NCI-H1105 treated with DMSO at 0.1 percent for 48 hours (cell line): Measurements from ENCODE around the gene PLCB3.

Experiments
- DNase-seq: peaks from one replicate; lab custom pipeline; 2025; lab: John Stamatoyannopoulos, UW

PLCB3 gene

DNA sequence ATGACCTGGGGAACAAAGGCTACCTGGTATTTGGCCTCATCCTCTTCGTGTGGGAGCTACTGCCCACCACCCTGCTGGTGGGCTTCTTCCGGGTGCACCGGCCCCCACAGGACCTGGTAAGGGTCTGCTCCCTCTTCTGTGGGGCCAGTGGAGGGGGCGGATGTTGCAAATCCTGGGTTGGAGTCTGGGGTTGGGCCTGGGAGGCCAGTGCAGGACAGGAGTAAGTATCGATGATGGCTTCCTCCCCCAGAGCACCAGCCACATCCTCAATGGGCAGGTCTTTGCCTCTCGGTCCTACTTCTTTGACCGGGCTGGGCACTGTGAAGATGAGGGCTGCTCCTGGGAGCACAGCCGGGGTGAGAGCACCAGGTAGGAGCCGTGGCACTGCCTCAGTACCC, 37.0 kb downstream of the PLCB3 start:
- no peak for DNase-seq

DNA sequence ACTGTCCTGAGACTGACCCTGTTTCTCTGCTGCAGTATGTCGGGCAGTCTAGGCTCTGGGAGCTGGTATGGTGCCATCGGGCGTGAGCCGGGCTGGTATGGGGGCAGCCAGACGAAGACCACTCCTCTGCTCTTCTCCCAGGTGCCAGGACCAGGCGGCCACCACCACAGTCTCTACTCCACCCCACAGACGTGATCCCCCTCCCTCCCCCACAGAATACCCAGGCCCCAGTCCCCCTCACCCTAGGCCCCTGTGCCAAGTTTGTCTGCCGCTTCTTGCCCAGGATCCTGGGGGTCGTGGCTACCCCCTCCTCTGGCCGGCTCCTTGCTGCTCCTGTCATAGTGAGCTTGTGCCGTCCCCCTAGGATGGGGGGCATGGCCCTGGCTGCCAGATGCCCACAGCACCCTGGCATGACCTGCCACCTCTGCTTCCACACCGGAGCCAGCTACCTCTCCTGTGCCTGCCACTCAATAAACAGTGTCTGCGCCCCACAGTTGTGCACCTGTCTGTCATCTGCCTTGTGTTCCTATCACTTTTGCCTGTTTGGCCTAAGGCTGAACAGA, 37.8 kb downstream of the PLCB3 start:
- no peak for DNase-seq

DNA sequence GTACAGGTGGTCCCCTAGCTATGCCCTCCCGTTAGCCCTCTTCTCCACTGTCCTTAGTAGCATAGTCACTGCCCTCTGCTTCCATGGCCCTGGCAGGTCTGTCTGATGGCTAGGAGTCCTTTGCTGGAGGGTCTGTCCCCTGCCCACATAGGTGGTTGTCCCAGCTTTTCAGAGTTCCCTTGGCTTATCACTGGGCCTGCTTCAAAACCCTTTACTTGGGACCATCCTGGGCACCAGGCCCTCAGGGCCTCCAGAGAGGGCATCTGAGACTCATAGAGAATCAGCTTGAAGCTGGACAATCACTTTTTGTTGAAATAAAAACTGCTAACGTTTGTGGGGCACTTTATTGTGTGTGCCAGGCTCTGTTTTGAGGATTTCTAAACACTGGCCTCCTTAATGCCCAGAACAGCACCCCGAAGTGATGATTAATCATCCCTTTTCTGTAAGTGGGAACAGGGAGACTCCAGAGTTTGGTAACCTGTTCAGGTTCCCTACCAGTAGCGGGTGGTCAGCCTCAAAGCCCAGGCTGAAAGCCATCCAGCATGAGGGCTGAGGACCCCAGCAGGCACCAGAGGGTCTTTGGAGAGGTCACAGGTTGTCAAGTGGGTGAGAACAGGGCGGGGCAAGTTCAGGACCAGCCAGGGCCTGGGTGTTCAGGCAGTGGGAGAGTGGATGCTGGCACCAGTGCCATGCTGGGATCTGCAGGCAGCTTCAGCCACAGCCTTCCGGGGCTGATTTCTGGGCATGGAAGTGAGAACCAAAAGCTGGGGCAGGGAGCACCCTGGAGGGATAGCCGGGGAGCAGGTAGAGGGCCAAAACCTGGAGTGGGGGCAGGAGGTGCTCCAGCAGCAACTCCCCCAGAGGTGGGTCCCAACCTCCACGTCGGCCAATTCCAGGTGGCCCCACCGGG, 39.3 kb downstream of the PLCB3 start:
- no peak for DNase-seq

DNA sequence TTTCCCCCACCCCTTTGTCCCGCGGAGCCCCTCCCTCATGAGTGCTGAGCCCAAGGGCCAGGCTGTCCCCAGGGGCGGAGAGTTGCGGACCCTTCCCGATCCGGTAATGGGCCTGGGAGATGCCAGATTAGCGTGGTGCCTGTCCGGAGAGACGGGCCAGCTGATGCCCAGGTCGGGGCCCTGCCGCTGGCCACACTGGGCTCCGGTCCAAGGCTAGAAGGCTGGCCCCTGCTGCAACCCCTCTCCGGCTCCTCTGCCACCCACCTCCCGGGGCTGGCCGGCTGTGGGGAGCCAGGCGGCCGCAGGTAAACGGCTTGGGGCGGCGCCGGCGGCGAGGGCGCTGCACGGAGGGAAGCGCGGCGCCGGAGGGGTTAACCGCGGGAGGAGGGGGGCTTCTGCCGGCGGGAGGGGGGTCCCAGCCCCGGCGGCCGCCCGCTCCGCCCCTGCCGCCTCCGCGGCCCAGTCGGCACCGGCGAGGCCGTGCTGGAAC, 40.0 kb downstream of the PLCB3 start, which contains the start of gene KCNK4:
TSS of gene KCNK4 (plus strand) at position 41 of the 490 bp plus-strand sequence. CDS start 1,717 bp downstream, outside the sequence.
- no peak for DNase-seq

DNA sequence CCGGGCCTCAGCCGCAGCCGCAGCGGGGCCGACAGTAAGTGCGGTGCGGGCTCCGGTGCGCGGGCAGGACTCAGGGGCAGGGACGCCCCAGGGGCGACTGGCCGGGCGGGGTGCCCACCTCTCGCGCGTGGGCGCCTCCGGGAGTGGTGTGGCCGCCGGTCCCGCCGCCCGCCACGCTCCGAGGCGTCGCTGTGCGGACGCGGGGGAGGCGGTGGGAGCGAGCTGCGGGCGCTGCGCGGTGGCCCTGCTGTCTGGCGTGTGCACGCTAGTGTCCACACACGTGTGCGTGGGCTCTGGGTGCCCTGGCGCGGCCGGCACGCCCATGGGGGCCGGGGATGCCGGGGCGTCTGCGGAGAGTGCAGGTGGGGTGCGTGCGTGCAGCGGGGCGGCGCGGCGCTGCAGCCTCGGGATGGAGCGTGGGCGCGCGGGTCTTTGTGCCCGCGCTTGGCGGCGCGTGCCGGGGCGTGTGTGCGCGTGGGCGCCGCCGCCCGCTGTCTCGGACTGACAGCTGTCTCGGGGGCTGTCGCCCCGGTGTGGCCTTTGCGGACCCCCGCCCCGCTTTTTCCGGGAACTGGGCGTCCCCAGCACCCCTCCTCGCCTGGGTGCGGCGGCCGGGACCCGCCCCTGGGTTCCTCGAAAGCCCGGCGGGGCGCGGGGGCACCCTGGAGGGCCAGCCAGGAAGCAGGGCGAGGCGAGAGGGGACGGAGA, 40.6 kb downstream of the PLCB3 start:
- no peak for DNase-seq

DNA sequence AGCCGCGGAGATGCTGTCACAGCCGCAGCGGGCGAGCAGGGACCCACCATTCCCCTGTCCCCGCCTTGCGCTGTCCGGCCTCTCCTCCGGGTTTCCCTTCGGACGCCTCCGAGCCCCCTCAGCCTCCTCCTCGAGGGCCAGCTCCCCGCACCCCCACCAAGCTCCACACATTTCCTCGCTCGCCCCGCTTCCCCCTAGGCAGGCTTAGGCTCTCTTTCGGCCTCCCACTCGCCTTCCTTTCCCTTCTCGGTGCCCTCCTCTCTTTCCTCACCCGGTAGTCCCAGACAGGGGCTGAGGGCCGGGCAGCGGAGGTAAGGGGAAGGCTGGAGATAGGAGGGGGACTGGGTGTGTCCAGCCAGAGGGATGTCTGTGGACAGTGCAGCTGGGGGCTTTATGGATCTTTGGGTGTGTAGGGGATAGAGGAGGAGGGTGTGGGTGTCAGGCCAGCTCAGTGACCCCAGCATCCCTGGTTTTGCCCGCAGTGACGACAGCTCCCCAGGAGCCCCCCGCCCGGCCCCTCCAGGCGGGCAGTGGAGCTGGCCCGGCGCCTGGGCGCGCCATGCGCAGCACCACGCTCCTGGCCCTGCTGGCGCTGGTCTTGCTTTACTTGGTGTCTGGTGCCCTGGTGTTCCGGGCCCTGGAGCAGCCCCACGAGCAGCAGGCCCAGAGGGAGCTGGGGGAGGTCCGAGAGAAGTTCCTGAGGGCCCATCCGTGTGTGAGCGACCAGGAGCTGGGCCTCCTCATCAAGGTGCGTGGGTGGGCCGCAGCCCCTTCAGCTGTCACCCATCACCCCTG, 41.3 kb downstream of the PLCB3 start:
- no peak for DNase-seq

DNA sequence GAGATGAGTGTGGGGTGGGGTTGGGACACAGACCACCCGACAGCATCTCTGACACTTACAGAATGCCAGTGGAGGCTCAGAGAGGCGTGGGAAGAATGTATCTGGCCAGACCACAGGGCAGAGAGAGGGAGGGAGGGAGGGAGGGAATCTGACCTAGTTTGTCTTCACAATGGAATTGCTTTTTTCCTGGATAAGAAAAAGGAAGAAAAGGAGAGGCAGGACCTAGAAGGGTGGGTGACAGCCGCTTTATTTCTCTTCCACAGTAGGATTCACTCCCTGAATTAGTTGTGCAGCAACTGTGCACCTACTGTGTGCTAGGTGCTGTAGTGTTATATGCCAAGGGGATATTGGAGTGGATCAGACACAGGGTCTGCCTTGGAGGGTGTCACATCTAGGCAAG, 43.4 kb downstream of the PLCB3 start:
- DNase-seq = no peak

DNA sequence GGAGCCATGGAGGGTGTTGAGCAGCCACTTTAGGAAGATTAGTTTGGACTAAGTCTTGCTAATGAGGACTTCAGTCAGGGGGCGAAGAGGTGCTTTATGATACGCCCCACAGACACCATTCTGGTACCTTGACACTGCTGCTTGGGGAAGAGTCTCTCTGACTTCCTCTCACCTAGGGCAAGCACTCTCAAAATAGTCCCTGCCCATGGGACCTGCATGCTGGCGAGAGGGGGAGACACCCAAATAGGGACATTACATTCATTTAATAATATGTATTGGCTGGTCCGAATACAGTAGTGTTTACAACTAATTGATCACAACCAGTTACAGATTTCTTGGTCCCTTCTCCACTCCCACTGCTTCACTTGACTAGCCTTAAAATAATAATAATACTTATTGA, 44.4 kb downstream of the PLCB3 start:
- no peak for DNase-seq

DNA sequence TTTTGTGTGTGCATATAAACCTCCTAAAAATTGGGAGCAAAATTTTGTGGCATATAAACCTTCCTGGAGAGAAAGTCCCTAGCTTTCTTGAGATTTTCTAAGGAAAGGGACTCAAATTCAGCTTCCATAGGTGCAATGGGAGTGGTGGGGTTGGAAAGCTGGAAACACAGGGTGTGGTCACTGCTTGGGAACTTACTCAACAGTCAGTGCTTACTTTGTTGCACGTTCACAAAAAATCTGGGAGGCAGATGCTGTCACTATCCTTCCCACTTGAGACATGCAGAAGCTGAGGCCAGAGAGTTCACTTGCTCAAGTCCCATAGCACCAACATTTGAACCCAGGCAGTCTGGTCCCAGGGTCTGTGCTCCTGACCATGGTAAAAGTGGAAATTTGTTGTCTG, 44.9 kb downstream of the PLCB3 start:
- DNase-seq = no peak

DNA sequence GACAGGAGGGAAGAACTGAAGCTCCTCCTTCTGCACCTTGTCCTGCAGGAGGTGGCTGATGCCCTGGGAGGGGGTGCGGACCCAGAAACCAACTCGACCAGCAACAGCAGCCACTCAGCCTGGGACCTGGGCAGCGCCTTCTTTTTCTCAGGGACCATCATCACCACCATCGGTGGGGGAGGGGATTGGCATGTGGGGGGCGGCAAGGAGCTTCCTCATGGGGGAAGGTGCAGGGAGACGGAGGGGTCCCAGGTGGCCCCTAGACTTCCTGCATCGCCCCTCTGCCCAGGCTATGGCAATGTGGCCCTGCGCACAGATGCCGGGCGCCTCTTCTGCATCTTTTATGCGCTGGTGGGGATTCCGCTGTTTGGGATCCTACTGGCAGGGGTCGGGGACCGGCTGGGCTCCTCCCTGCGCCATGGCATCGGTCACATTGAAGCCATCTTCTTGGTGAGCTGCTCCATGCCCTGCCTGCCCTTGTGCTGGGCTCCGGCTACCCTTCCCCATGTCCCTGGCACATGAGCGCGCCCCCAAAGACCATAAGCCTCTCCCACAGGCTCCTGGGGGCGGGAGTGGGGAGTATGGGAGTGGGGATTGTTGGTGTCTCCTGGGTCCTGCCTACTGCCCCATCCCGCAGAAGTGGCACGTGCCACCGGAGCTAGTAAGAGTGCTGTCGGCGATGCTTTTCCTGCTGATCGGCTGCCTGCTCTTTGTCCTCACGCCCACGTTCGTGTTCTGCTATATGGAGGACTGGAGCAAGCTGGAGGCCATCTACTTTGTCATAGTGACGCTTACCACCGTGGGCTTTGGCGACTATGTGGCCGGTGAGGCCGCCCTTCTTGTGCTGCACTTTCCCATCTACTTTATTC, 45.7 kb downstream of the PLCB3 start:
- DNase-seq = no peak

DNA sequence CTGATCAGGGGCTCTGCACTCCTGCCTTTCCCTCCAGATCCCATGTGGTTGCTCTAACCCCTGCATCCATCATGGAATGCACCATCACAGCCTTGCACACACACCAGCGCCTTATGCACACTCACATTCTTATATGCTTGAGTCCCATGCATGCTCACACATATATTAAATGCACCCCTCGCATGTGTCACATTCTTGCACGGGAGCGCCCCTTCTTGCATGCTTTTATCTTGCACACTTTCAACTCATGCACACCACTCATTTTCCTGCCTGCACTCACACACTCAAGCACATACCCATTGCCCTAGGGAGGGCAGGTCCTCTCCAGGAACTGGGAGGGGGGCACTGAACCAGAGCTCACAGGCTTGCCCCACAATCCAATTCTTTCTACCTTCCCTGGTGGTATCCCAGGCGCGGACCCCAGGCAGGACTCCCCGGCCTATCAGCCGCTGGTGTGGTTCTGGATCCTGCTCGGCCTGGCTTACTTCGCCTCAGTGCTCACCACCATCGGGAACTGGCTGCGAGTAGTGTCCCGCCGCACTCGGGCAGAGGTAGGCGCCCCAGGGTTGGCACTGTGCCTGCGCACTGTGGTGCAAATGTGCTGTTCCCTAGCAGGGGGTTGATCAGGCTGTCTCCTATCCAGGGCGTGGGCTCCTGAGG, 46.5 kb downstream of the PLCB3 start:
- DNase-seq = no peak

DNA sequence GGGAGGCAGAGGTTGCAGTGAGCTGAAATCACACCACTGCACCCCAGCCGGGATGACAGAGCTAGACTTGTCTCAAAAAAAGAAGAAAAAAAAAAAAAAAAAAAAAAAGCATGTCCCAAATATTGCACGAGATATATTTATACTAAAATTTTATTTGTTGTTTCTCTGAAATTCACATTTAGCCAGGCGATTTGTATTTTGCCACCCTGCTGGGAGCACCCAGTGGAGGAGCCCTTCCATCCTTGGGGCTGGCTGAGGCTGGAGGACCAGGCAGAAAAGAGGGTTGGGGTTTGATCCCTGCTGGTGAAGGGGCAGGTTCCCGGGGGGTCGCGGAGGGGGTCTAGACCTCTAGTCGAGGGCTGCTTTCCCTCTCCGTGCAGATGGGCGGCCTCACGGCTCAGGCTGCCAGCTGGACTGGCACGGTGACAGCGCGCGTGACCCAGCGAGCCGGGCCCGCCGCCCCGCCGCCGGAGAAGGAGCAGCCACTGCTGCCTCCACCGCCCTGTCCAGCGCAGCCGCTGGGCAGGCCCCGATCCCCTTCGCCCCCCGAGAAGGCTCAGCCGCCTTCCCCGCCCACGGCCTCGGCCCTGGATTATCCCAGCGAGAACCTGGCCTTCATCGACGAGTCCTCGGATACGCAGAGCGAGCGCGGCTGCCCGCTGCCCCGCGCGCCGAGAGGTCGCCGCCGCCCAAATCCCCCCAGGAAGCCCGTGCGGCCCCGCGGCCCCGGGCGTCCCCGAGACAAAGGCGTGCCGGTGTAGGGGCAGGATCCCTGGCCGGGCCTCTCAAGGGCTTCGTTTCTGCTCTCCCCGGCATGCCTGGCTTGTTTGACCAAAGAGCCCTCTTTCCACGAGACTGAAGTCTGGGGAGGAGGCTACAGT, 47.9 kb downstream of the PLCB3 start:
- DNase-seq = no peak

DNA sequence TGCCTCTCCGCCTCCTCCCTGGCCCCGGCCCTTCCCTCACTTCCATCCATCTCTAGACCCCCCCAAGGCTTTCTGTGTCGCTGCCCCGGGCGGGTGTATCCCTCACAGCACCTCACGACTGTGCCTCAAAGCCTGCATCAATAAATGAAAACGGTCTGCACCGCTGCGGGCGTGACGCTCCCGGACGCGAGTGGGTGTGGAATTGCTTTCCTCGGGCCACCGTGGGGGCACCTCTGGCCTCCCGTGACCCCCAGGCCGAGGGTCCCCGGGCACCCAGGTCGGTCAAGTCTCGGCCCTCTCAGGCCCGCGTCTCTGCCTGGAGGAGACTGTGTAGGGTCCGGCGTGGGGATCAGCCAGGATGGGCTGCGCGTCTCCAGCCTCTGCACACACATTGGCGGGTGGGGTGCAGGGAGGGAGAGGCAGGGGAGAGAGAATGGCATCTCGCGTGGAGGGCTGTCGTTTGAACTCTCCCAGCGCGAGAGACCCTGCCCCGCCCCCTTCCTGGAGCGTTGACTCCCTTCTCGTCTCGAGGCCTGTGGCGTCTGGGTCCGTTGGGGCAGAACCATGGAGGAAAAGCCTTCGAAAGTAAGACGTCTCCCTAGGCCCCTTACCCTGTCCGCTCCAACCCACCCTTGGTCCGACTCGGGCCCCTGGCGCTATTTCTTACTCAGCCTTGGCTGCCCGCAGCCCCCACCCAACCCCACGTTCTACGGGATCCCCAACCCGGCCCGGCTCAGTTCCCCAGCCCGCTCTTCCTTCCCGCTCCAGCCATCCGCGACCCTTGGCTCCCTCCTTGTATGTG, 48.7 kb downstream of the PLCB3 start, which contains the start of gene CATSPERZ:
TSS of gene CATSPERZ (plus strand) at position 512 of the 802 bp plus-strand sequence. CDS start at position 565, 53 bp downstream.
- DNase-seq = no peak

DNA sequence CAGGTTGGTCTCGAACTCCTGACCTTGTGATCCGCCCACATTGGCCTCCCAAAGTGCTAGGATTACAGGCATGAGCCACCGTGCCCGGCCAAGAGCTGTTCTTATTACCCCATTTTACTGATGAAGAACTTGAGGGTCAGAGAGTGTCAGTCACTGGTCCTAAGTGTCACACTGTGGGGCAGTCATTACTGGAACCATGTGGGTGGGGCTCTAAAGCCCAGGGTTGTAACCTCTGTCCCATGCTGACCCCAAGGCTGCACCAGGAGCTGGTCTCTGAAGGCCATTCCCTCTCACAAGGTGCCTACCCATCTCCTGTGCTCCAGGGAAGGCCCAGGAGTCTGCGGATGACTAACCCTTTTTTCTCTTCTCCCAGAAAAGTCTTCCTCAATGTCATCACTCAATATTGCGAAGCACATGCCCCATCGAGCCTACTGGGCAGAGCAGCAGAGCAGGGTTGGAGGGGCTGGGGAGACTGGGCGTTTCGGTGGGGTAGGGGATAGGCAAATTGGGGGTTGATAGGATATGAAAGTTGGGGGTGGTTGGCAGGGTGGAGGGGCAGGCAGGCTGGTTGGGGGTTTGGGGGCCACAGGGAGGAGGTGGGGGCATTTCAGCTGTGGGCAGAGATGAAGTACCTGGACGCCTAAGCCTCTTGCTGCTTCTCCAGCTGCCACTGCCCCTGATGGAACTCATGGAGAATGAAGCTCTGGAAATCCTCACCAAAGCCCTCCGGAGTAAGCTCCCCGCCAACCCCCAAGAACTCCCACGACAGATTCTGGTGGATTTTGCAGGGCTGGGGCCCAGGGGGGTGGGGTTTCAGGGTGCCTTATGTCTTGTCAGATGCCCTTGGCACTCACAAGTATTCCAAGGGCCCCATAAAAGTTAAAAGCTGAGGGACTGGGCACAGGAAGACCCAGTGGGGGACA, 52.0 kb downstream of the PLCB3 start:
- no peak for DNase-seq

DNA sequence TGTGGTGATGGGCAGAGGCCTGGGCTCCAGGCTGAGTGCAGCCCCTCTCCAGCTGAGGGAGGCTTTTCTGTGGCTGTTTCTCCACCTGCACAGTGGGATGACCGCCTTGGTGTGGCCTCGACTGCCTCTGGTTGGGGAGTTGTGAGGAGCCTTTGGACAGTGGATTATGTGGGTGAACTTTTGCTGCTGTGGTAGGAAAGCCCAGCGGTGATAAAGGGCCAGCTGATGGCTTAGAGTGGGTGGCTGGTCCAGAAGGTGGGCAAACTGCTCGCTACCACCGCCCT, 52.6 kb downstream of the PLCB3 start:
- DNase-seq = no peak

DNA sequence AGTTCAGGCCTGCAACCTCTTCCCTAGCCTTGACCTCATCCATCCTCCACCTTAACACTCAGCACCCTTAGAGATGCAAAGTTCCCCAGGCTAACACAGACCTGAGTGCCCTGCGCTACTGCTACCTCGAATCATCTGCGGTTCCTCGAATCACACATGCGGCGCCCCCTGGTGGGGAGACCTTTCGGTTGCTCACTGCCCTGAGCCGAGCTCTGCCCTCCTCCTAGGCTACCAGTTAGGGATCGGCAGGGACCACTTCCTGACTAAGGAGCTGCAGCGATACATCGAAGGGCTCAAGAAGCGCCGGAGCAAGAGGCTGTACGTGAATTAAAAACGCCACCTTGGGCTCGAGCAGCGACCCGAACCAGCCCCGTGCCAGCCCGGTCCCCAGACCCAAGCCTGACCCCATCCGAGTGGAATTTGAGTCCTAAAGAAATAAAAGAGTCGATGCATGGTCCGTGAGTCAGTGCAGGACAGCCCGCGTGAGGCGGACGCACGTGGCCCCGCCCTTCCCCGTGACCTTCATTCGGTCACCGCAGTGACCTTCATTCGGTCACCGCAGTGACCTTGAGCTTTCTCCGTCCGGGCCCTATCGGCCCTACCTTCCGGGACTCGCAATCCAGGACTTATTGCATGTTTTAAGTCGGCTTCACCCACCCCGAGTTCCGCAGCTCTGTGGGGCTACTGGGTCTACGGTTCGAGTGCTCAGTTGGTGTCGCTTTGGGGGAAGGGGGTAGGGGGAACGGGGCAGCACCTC, 53.2 kb downstream of the PLCB3 start:
- DNase-seq = peak; percentile 89
